HepG2 (cell line): ENCODE results near the gene PRRT1. TPM values are rescaled to one million over a fixed set of nuclear protein-coding genes. Genes with fewer than 3 reads are reported as not detected.

Source experiments
- BCL3 ChIP-seq: sonication (generic); formaldehyde crosslinking; IDR thresholded peaks from 2 replicates; pipeline ENCODE4 v1.5.1; 2020; ENCODE audit warnings: mild to moderate bottlenecking, missing genetic modification reagents, moderate library complexity
- CENPT ChIP-seq: sonication (generic); formaldehyde crosslinking; IDR thresholded peaks from 2 replicates; pipeline ENCODE4 v1.8.0; 2022; ENCODE audit warnings: low read depth, mild to moderate bottlenecking, moderate library complexity, missing genetic modification reagents
- EEA1 ChIP-seq: sonication (generic); formaldehyde crosslinking; IDR thresholded peaks from 2 replicates; pipeline ENCODE4 v1.5.1; 2020; ENCODE audit warnings: mild to moderate bottlenecking, missing genetic modification reagents, borderline replicate concordance
- FOSL1 ChIP-seq: sonication (generic); formaldehyde crosslinking; IDR thresholded peaks from 2 replicates; pipeline ENCODE4 v1.9.0; 2021; ENCODE audit warnings: missing genetic modification reagents, borderline replicate concordance
- GATAD1 ChIP-seq: IDR thresholded peaks from 2 replicates; pipeline ENCODE4 v1.6.1; 2016; ENCODE audit warnings: missing genetic modification reagents, missing compliant biosample characterization
- GATAD2A ChIP-seq: IDR thresholded peaks from 2 replicates; pipeline ENCODE4 v1.6.1; 2016
- NFKB2 ChIP-seq: sonication (generic); formaldehyde crosslinking; IDR thresholded peaks from 2 replicates; pipeline ENCODE4 v1.4.0; 2020; ENCODE audit warnings: missing genetic modification reagents, borderline replicate concordance
- PRDM15 ChIP-seq: sonication (generic); formaldehyde crosslinking; IDR thresholded peaks from 2 replicates; pipeline ENCODE4 v1.4.0; 2020; ENCODE audit warnings: missing genetic modification reagents
- SALL2 ChIP-seq: sonication (generic); formaldehyde crosslinking; IDR thresholded peaks from 2 replicates; pipeline ENCODE4 v1.8.1; 2023; ENCODE audit warnings: mild to moderate bottlenecking, missing genetic modification reagents, inconsistent platforms
- SP140L ChIP-seq: sonication (generic); formaldehyde crosslinking; IDR thresholded peaks from 2 replicates; pipeline ENCODE4 v1.4.0; 2020; ENCODE audit warnings: missing genetic modification reagents, borderline replicate concordance
- TCF7L2 ChIP-seq: IDR thresholded peaks from 2 replicates; pipeline ENCODE4 v1.6.1; 2011; ENCODE audit warnings: mild to moderate bottlenecking, low read depth, low read length, moderate library complexity
- TFDP1 ChIP-seq: IDR thresholded peaks from 2 replicates; pipeline ENCODE4 v1.6.1; 2016; ENCODE audit warnings: missing compliant biosample characterization, missing genetic modification reagents, borderline replicate concordance
- ZBED4 ChIP-seq: sonication (generic); formaldehyde crosslinking; IDR thresholded peaks from 2 replicates; pipeline ENCODE4 v1.4.0; 2020; ENCODE audit warnings: missing genetic modification reagents, borderline replicate concordance
- ZBTB7A ChIP-seq: sonication (generic); formaldehyde crosslinking; IDR thresholded peaks from 2 replicates; pipeline ENCODE4 v1.8.0; 2022; ENCODE audit warnings: mild to moderate bottlenecking, missing genetic modification reagents
- ZKSCAN8 ChIP-seq: IDR thresholded peaks from 2 replicates; pipeline ENCODE4 v1.6.1; 2016; ENCODE audit warnings: borderline replicate concordance, missing genetic modification reagents, missing compliant biosample characterization
- ZNF761 ChIP-seq: sonication (generic); formaldehyde crosslinking; conservative IDR thresholded peaks from 2 replicates; pipeline ENCODE4 v1.4.0; 2020; ENCODE audit warnings: mild to moderate bottlenecking, missing genetic modification reagents
- ZNF816 ChIP-seq: sonication (generic); formaldehyde crosslinking; IDR thresholded peaks from 2 replicates; pipeline ENCODE4 v1.8.0; 2022; ENCODE audit warnings: missing genetic modification reagents, mild to moderate bottlenecking, borderline replicate concordance
- ZSCAN31 ChIP-seq: sonication (generic); formaldehyde crosslinking; IDR thresholded peaks from 2 replicates; pipeline ENCODE4 v1.5.0; 2020; ENCODE audit warnings: low read depth, mild to moderate bottlenecking, missing genetic modification reagents
- polyA plus RNA-seq, 8 experiments: library from polyadenylated mRNA; depleted of rRNA in 3 of 8; stranded (reverse) in 7 of 8; unstranded in 1 of 8; fragments of >200 nt; fragmentation: Illumina TruSeq in 4 of 8; extraction: Trizol in 4 of 8; gene quantifications; 2 replicates each; pipeline versions ENCODE4 v1.2.1 to v1.2.3, GENCODE V29; 2011 to 2016; ENCODE audit warnings: low read depth in 4 of 8, missing spikeins in 1 of 8, mixed read lengths in 1 of 8; ENCODE audit not compliant: insufficient read depth in 1 of 8
- total RNA-seq, 5 experiments: library from RNA; depleted of rRNA; stranded (reverse); fragments of >200 nt; fragmentation: Illumina TruSeq; extraction: Trizol; gene quantifications; 2 replicates each; pipeline ENCODE4 v1.2.3, GENCODE V29; 2016; ENCODE audit warnings: low read depth in 1 of 5

PRRT1 gene
- total and polyA plus RNA-seq, 2 of the 13 experiments (the other 11 are each of a cell fraction or from before 2014, with no cell fraction given) = 0.64 to 1.4 TPM

- TF ChIP-seq ZBED4 (CRISPR knock-in tag) (peak; percentile 34; the same call in 1 of the 2 replicates), TCF7L2 (no peak), CENPT (no peak), GATAD2A (CRISPR knock-in tag) (peak; percentile 54), FOSL1 (CRISPR knock-in tag) (no peak), ZNF761 (CRISPR knock-in tag) (0 out of 2 replicates have a peak, but pooled peaks have one; percentile 47), SP140L (0 out of 2 replicates have a peak, but pooled peaks have one; percentile 50), NFKB2 (CRISPR knock-in tag) (peak; percentile 85; the same call in 1 of the 2 replicates), SALL2 (CRISPR knock-in tag) (0 out of 2 replicates have a peak, but pooled peaks have one; percentile 72), GATAD1 (CRISPR knock-in tag) (peak; percentile 66; the same call in 1 of the 2 replicates), ZSCAN31 (CRISPR knock-in tag) (0 out of 2 replicates have a peak, but pooled peaks have one; percentile 49), EEA1 (peak; percentile 25; the same call in 1 of the 2 replicates), ZNF816 (CRISPR knock-in tag) (no peak), TFDP1 (CRISPR knock-in tag) (no peak), ZKSCAN8 (CRISPR knock-in tag) (0 out of 2 replicates have a peak, but pooled peaks have one; percentile 29), ZBTB7A (CRISPR knock-in tag) (peak; percentile 84; the same call in 1 of the 2 replicates), PRDM15 (CRISPR knock-in tag) (peak; percentile 85), BCL3 (CRISPR knock-in tag) (0 out of 2 replicates have a peak, but pooled peaks have one; percentile 43)
Measured at GRCh38 chr6:32190054-32190851, 38.5 kb upstream of the PRRT1 start, which contains the start of gene PBX2 (continued).
